ENCODE measurements around the gene ERMAP. TPM values are rescaled to one million over a fixed set of nuclear protein-coding genes. Genes with fewer than 3 reads are reported as not detected.

ERMAP gene
- total and polyA plus RNA-seq, 2 donors, result 5.0 to 5.7 TPM

DNA sequence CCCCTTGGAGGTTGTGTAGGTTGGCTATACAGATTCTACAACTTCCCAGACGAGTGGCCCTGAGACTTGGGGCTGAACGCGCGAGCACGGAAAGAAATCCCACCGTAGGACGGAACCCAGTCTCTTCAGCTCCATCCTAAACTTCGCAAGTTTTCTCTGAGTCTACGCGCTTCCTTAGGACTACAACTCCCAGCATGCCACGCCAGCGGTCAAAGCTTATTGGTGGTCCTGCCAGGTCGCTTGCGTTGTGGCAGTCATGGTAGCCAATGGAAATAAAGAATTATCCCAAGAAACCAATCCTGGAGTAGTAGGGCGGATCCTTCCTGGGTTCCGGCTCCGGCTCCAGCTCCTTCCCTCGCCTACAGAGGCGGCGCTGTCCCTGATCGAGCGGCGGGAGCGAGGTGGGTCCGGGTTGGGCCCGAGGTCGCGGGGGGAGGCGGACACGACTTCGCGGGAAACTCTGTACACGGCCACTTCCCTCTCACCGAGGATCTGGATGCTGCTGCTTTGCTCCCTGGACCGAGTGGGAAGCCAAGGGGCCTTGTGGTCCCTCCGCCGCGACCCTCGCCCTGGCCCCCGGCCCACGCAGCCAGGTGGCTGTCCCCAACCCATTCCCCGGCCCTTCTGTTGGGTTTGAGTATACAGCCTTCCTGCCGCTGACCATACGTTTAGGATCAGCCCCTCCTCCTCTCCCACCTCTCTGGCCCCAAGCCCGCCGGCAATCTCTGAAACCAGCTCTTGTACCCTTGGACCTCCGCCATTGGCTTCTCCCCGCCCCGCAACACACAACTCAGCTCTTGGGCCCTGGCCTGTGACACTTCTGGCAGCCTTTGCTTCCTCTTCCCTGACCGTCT lies 29.6 kb downstream of the ERMAP start, which contains the start of gene ZNF691:
Gene ZNF691, plus strand, starts transcription at position 357 of the 854 bp plus-strand sequence. CDS start 3,046 bp downstream, outside the sequence.
- H3K27ac ChIP-seq (ENCODE audit: low read depth in 1 of 2, low read length in 1 of 2), result peak within 1 kb of the TSS; percentile 58 to 84
- DNase-seq (ENCODE audit: low read depth in 6 of 9, low spot score in 9 of 9), result peak; percentile 86 to 98 (median 93)
- under 1% methylated on average over 50 of the region's 50 CpGs for WGBS
- H3K4me1 ChIP-seq (ENCODE audit: control insufficient read depth in 2 of 2, insufficient read depth in 2 of 2, low read length in 2 of 2), result peaks cover 18 to 21% of the 10 kb centered on the region in 2 donors
- H3K4me3 ChIP-seq (ENCODE audit: low read length in 2 of 2), result peak within 1 kb of the TSS; percentile 68 to 87
- no peaks in the 10 kb centered on the region for H3K27me3 ChIP-seq (ENCODE audit: control insufficient read depth in 2 of 2, insufficient read depth in 1 of 2, low read length in 1 of 2)
- H3K36me3 ChIP-seq (ENCODE audit: control insufficient read depth in 2 of 2, insufficient read depth in 2 of 2, low read length in 1 of 2), result peaks cover 11 to 27% of the 10 kb centered on the region in 2 donors
- H3K9me3 ChIP-seq (ENCODE audit: control insufficient read depth in 2 of 2, insufficient read depth in 1 of 2, low read length in 1 of 2), result no peaks in the 10 kb centered on the region

DNA sequence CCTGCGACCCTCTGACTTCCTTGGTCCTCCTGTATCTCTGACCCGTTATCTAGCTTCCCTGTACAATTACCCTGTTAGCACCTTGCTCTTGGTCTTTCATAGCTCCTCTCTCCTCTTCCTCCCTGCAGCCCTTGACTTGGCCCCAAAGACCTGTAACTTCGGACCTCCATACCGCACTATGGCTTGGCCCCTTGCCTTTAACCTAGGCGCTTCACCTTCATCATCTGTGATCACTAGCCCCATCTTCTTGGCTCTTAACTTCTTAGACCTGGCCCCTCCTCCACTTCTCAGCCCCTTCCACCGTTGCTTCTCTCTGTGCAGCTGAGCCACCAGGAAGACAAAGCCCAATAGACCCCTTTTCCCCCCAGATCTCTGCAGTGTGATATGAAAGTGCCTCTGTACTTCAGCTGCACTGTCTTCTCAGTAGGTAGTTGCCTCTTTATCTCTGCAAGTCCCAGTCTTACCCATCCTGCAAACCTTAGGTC lies 30.2 kb downstream of the ERMAP start:
- no peaks in the 10 kb centered on the region for H3K27me3 ChIP-seq (ENCODE audit: control insufficient read depth in 2 of 2, insufficient read depth in 1 of 2, low read length in 1 of 2)
- peaks cover 16 to 33% of the 10 kb centered on the region in 2 donors for H3K36me3 ChIP-seq (ENCODE audit: control insufficient read depth in 2 of 2, insufficient read depth in 2 of 2, low read length in 1 of 2)
- H3K4me3 ChIP-seq (ENCODE audit: low read length in 2 of 2), result peak overlapping the region; percentile 68 to 87
- peak in 8 of 9 donors; percentile 27 to 78 (median 48) for DNase-seq (ENCODE audit: low read depth in 6 of 9, low spot score in 9 of 9)
- H3K9me3 ChIP-seq (ENCODE audit: control insufficient read depth in 2 of 2, insufficient read depth in 1 of 2, low read length in 1 of 2), result no peaks in the 10 kb centered on the region
- H3K27ac ChIP-seq (ENCODE audit: low read depth in 1 of 2, low read length in 1 of 2), result peak overlapping the region; percentile 58 to 84
- peaks cover 18 to 21% of the 10 kb centered on the region in 2 donors for H3K4me1 ChIP-seq (ENCODE audit: control insufficient read depth in 2 of 2, insufficient read depth in 2 of 2, low read length in 2 of 2)
- 9% methylated on average over 6 of the region's 6 CpGs for WGBS

DNA sequence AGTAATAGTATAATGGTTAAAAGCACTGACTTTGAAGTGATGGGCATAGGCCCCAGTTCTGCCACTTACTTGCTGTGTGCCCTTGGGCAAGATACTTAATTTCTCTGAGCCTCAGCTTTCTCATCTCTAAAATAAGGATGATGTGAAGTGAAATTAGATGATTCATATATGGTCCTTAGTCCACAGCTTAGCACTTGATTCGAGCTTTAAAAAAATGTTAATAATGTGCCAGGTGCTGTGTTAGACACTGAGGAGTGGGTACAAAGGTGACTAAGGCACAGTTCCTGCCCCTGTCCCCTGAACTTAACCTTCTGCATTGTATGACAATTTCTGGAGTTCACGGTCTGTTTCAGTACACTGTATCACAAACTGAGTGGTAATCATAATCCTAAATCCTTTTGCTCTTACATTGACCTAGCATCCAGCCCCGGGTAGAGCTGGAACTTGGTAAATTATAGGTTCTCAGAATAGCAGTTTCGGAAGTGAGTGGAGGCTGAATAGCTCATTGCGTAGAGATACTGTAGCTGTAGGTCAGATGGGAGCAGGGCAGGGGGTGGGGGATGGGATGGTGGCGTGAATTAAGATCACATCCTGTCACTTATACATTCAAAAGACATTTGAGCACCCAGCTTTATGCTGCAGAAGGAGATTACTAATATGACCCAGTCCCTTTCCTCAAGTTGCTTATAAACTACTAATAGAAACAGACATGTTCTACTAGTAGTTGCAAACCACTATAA lies 31.0 kb downstream of the ERMAP start:
- H3K9me3 ChIP-seq (ENCODE audit: control insufficient read depth in 2 of 2, insufficient read depth in 1 of 2, low read length in 1 of 2), result no peaks in the 10 kb centered on the region
- 84% methylated on average over 6 of the region's 6 CpGs for WGBS
- peak overlapping the region in 1 of 2 donors; percentile 84 for H3K27ac ChIP-seq (ENCODE audit: low read depth in 1 of 2, low read length in 1 of 2)
- no peaks in the 10 kb centered on the region for H3K27me3 ChIP-seq (ENCODE audit: control insufficient read depth in 2 of 2, insufficient read depth in 1 of 2, low read length in 1 of 2)
- peak overlapping the region; percentile 68 to 87 for H3K4me3 ChIP-seq (ENCODE audit: low read length in 2 of 2)
- DNase-seq (ENCODE audit: low read depth in 6 of 9, low spot score in 9 of 9), result peak in 3 of 9 donors; percentile 14 to 22 (median 18)
- H3K36me3 ChIP-seq (ENCODE audit: control insufficient read depth in 2 of 2, insufficient read depth in 2 of 2, low read length in 1 of 2), result peaks cover 20 to 35% of the 10 kb centered on the region in 2 donors
- peaks cover 18 to 24% of the 10 kb centered on the region in 2 donors for H3K4me1 ChIP-seq (ENCODE audit: control insufficient read depth in 2 of 2, insufficient read depth in 2 of 2, low read length in 2 of 2)

DNA sequence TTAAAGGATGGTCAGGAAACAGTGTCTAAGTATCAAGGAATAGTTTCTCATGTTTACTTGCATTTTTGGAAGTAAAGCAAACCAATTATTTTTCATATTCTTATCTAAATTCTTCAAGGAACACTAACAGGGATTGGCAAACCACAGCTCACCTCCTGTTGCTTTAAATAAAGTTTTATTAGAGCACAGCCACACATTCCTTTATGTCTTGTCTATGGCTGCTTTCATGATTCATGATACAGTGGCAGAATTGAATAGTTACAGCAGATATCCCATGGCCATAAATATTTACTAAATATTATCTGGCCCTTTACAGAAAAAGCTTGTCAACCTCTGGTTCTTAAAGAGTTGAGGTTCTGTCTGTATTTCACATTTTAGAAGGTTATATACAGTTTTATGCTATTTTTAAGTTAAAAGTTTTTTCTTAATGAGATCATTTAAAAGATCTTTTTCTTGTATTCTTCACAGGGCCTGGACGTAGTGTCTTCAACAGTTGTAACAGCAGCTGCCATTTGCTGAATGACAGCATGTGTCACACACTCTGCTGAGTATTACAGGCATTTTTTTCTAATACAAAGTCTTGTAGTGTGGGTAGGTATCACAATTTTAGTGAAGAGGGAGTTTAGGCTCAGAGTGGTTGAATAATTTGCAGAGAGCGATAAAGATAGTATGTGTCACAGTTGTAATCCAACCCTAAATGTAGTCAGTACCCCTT lies 32.1 kb downstream of the ERMAP start:
- WGBS, result 95% methylated on average over 2 of the region's 2 CpGs
- H3K36me3 ChIP-seq (ENCODE audit: control insufficient read depth in 2 of 2, insufficient read depth in 2 of 2, low read length in 1 of 2), result peaks cover 21 to 41% of the 10 kb centered on the region in 2 donors
- no peak overlapping the region for H3K27ac ChIP-seq (ENCODE audit: low read depth in 1 of 2, low read length in 1 of 2)
- DNase-seq (ENCODE audit: low read depth in 6 of 9, low spot score in 9 of 9), result no peak
- peaks cover 18 to 27% of the 10 kb centered on the region in 2 donors for H3K4me1 ChIP-seq (ENCODE audit: control insufficient read depth in 2 of 2, insufficient read depth in 2 of 2, low read length in 2 of 2)
- H3K9me3 ChIP-seq (ENCODE audit: control insufficient read depth in 2 of 2, insufficient read depth in 1 of 2, low read length in 1 of 2), result no peaks in the 10 kb centered on the region
- H3K27me3 ChIP-seq (ENCODE audit: control insufficient read depth in 2 of 2, insufficient read depth in 1 of 2, low read length in 1 of 2), result no peaks in the 10 kb centered on the region
- no peak overlapping the region for H3K4me3 ChIP-seq (ENCODE audit: low read length in 2 of 2)

DNA sequence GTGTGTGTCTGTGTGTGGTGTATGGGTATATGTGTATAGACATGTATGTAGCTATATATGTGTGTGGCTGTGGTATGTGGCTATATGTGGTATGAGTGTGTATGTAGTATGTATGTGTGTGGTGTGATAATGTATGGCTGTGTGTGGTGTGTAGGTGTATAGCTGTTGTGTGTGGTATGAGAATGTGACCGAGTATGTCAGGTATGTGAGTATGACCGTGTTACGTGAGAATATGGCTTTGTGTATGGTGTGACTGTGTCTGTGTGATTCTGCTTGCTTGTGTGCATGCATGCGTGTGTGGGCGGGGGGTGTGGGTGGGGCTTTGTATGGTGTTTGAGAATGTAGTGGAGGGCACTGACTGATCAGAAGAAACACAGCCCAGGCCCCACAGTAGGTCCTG lies 33.0 kb downstream of the ERMAP start:
- Histone ChIP-seq H3K4me1 (ENCODE audit: control insufficient read depth in 2 of 2, insufficient read depth in 2 of 2, low read length in 2 of 2) (peaks cover 18 to 27% of the 10 kb centered on the region in 2 donors), H3K36me3 (ENCODE audit: control insufficient read depth in 2 of 2, insufficient read depth in 2 of 2, low read length in 1 of 2) (peaks cover 21 to 41% of the 10 kb centered on the region in 2 donors), H3K4me3 (ENCODE audit: low read length in 2 of 2) (no peak overlapping the region), H3K9me3 (ENCODE audit: control insufficient read depth in 2 of 2, insufficient read depth in 1 of 2, low read length in 1 of 2) (no peaks in the 10 kb centered on the region), H3K27ac (ENCODE audit: low read depth in 1 of 2, low read length in 1 of 2) (no peak overlapping the region), H3K27me3 (ENCODE audit: control insufficient read depth in 2 of 2, insufficient read depth in 1 of 2, low read length in 1 of 2) (no peaks in the 10 kb centered on the region)
- no peak for DNase-seq (ENCODE audit: low read depth in 6 of 9, low spot score in 9 of 9)
- WGBS, result 99% methylated on average over 5 of the region's 5 CpGs

DNA sequence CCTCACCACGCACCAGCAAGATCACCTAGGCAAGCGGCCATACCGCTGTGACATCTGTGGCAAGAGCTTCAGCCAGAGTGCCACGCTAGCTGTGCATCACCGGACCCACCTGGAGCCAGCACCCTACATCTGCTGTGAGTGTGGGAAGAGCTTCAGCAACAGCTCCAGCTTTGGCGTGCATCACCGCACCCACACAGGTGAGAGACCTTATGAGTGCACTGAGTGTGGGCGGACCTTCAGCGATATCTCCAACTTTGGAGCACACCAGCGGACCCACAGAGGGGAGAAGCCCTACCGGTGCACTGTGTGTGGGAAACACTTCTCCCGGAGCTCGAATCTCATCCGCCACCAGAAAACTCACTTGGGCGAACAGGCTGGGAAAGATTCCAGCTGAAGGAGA lies 34.5 kb downstream of the ERMAP start:
- no peaks in the 10 kb centered on the region for H3K9me3 ChIP-seq (ENCODE audit: control insufficient read depth in 2 of 2, insufficient read depth in 1 of 2, low read length in 1 of 2)
- H3K4me3 ChIP-seq (ENCODE audit: low read length in 2 of 2), result no peak overlapping the region
- no peaks in the 10 kb centered on the region for H3K27me3 ChIP-seq (ENCODE audit: control insufficient read depth in 2 of 2, insufficient read depth in 1 of 2, low read length in 1 of 2)
- no peak overlapping the region for H3K27ac ChIP-seq (ENCODE audit: low read depth in 1 of 2, low read length in 1 of 2)
- peaks cover 12 to 20% of the 10 kb centered on the region in 2 donors for H3K4me1 ChIP-seq (ENCODE audit: control insufficient read depth in 2 of 2, insufficient read depth in 2 of 2, low read length in 2 of 2)
- 96% methylated on average over 15 of the region's 15 CpGs for WGBS
- H3K36me3 ChIP-seq (ENCODE audit: control insufficient read depth in 2 of 2, insufficient read depth in 2 of 2, low read length in 1 of 2), result peaks cover 21 to 41% of the 10 kb centered on the region in 2 donors
- DNase-seq (ENCODE audit: low read depth in 6 of 9, low spot score in 9 of 9), result no peak

DNA sequence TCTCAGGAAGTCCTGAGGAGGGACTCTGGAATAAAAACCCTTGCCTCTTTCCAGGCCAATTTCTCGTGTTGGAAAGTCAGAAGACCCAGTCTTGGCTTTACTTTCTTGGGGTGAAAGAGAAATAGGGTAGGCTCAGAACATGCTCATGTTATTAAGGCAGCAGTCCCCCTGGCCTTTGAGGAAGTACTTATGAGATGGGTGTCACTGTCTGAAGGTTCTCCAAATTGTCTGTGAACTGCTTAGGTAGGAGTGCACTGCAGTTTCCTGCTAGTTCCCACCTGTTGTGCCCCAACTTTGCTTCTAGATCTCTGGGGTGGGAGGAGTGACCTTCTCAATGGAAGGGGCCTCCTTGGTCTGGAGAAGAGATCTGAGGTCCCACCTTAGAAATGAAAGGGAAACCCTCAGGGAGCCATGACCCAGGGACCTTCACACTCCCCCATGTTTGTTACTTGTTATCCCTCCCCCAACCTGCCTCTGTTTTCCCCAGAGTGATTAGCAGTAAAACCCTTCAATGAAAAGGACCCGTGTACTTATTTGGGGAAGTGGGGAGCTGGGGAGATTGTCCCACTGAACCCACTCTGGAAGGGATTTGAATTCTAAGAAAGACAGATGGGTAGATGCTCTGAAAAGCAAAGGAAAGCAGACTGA lies 35.2 kb downstream of the ERMAP start:
- H3K36me3 ChIP-seq (ENCODE audit: control insufficient read depth in 2 of 2, insufficient read depth in 2 of 2, low read length in 1 of 2), result peaks cover 21 to 41% of the 10 kb centered on the region in 2 donors
- WGBS, result 97% methylated on average over 2 of the region's 2 CpGs
- no peak for DNase-seq (ENCODE audit: low read depth in 6 of 9, low spot score in 9 of 9)
- H3K27me3 ChIP-seq (ENCODE audit: control insufficient read depth in 2 of 2, insufficient read depth in 1 of 2, low read length in 1 of 2), result no peaks in the 10 kb centered on the region
- H3K9me3 ChIP-seq (ENCODE audit: control insufficient read depth in 2 of 2, insufficient read depth in 1 of 2, low read length in 1 of 2), result no peaks in the 10 kb centered on the region
- no peak overlapping the region for H3K27ac ChIP-seq (ENCODE audit: low read depth in 1 of 2, low read length in 1 of 2)
- peaks cover 12 to 19% of the 10 kb centered on the region in 2 donors for H3K4me1 ChIP-seq (ENCODE audit: control insufficient read depth in 2 of 2, insufficient read depth in 2 of 2, low read length in 2 of 2)
- no peak overlapping the region for H3K4me3 ChIP-seq (ENCODE audit: low read length in 2 of 2)

DNA sequence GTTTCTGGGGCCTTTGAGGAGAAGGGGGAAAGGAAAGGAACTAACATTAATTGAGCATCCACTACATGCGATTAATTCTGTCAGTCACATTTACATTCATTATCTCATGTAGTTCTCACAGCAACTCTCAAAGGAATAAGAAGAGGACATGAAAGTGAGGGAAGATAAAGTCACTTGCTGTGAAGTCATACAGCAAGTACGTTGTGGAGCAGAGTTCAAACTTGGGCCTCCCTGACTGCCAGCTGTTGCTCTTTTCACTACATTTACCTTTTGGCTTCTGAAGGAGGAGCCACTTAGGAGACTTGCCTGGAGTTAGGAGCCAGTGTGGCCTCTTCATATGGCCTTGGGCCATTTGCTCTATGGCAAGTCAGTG lies 35.7 kb downstream of the ERMAP start:
- peaks cover 21 to 41% of the 10 kb centered on the region in 2 donors for H3K36me3 ChIP-seq (ENCODE audit: control insufficient read depth in 2 of 2, insufficient read depth in 2 of 2, low read length in 1 of 2)
- H3K9me3 ChIP-seq (ENCODE audit: control insufficient read depth in 2 of 2, insufficient read depth in 1 of 2, low read length in 1 of 2), result no peaks in the 10 kb centered on the region
- peak in 1 of 9 donors; percentile 16 for DNase-seq (ENCODE audit: low read depth in 6 of 9, low spot score in 9 of 9)
- H3K27me3 ChIP-seq (ENCODE audit: control insufficient read depth in 2 of 2, insufficient read depth in 1 of 2, low read length in 1 of 2), result no peaks in the 10 kb centered on the region
- no peak overlapping the region for H3K27ac ChIP-seq (ENCODE audit: low read depth in 1 of 2, low read length in 1 of 2)
- no peak overlapping the region for H3K4me3 ChIP-seq (ENCODE audit: low read length in 2 of 2)
- 65% methylated on average over 2 of the region's 2 CpGs for WGBS
- H3K4me1 ChIP-seq (ENCODE audit: control insufficient read depth in 2 of 2, insufficient read depth in 2 of 2, low read length in 2 of 2), result peaks cover 8 to 14% of the 10 kb centered on the region in 2 donors

Measured in thymus (tissue), 11 donors.